ENCODE measurements around the gene NTM.

- TF ChIP-seq POLR2A (IDR thresholded peaks at IDR 0.05): no peak
- TF ChIP-seq, protein P1, sequence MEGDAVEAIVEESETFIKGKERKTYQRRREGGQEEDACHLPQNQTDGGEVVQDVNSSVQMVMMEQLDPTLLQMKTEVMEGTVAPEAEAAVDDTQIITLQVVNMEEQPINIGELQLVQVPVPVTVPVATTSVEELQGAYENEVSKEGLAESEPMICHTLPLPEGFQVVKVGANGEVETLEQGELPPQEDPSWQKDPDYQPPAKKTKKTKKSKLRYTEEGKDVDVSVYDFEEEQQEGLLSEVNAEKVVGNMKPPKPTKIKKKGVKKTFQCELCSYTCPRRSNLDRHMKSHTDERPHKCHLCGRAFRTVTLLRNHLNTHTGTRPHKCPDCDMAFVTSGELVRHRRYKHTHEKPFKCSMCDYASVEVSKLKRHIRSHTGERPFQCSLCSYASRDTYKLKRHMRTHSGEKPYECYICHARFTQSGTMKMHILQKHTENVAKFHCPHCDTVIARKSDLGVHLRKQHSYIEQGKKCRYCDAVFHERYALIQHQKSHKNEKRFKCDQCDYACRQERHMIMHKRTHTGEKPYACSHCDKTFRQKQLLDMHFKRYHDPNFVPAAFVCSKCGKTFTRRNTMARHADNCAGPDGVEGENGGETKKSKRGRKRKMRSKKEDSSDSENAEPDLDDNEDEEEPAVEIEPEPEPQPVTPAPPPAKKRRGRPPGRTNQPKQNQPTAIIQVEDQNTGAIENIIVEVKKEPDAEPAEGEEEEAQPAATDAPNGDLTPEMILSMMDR (IDR thresholded peaks at IDR 0.05): no peak
Measured at GRCh38 chr11:131561501-131561900, 191.1 kb downstream of the NTM start.
